ENCODE measurements around the gene C12orf43.

The C12orf43 gene

GRCh38 chr12:121025442-121026226, 9.3 kb upstream of the C12orf43 start (continued):
- TF ChIP-seq CSRNP3 (CRISPR knock-in tag; IDR thresholded peaks at IDR 0.05) (no peak), TOX (CRISPR knock-in tag; IDR thresholded peaks at IDR 0.05; ENCODE audit: borderline replicate concordance) (no peak), TSHZ2 (CRISPR knock-in tag; IDR thresholded peaks at IDR 0.05) (no peak), SNAI2 (CRISPR knock-in tag; IDR thresholded peaks at IDR 0.05) (no peak), CSDC2 (CRISPR knock-in tag; IDR thresholded peaks at IDR 0.05) (no peak), ISL1 (CRISPR knock-in tag; IDR thresholded peaks at IDR 0.05) (no peak), ARNTL (CRISPR knock-in tag; IDR thresholded peaks at IDR 0.05; ENCODE audit: borderline replicate concordance, low read depth) (no peak)

- no peak for ATAC-seq
- TF ChIP-seq ZFP3 (CRISPR knock-in tag; IDR thresholded peaks at IDR 0.05) (no peak), BACH2 (CRISPR knock-in tag; IDR thresholded peaks at IDR 0.05; ENCODE audit: borderline replicate concordance) (no peak), POU6F1 (CRISPR knock-in tag; IDR thresholded peaks at IDR 0.05; ENCODE audit: borderline replicate concordance, low read depth) (no peak), TOX (CRISPR knock-in tag; IDR thresholded peaks at IDR 0.05; ENCODE audit: borderline replicate concordance) (no peak), TCF4 (CRISPR knock-in tag; IDR thresholded peaks at IDR 0.05; ENCODE audit: borderline replicate concordance) (no peak), ZNF565 (CRISPR knock-in tag; conservative IDR thresholded peaks at IDR 0.05; ENCODE audit: low read depth) (no peak), ZNF8 (CRISPR knock-in tag; IDR thresholded peaks at IDR 0.05) (no peak), ZC3H10 (CRISPR knock-in tag; IDR thresholded peaks at IDR 0.05) (no peak), ZFP30 (CRISPR knock-in tag; IDR thresholded peaks at IDR 0.05) (no peak)
Observed at GRCh38 chr12:121023799-121024198, 7.5 kb upstream of the C12orf43 start.

GRCh38 chr12:121022713-121023112, 6.4 kb upstream of the C12orf43 start:
- no peak for ATAC-seq
- TF ChIP-seq CREB5 (CRISPR knock-in tag; IDR thresholded peaks at IDR 0.05; ENCODE audit: low read depth): no peak
- no peak for TF ChIP-seq TSHZ2 (CRISPR knock-in tag; IDR thresholded peaks at IDR 0.05)
- no peak for TF ChIP-seq RARB (CRISPR knock-in tag; IDR thresholded peaks at IDR 0.05)
- no peak for TF ChIP-seq CSDC2 (CRISPR knock-in tag; IDR thresholded peaks at IDR 0.05)
- TF ChIP-seq OSR1 (CRISPR knock-in tag; IDR thresholded peaks at IDR 0.05): no peak
- no peak for TF ChIP-seq PPARA (CRISPR knock-in tag; IDR thresholded peaks at IDR 0.05; ENCODE audit: borderline replicate concordance)
- TF ChIP-seq POU6F1 (CRISPR knock-in tag; IDR thresholded peaks at IDR 0.05; ENCODE audit: borderline replicate concordance, low read depth): no peak
- no peak for TF ChIP-seq ZNF565 (CRISPR knock-in tag; conservative IDR thresholded peaks at IDR 0.05; ENCODE audit: low read depth)
- TF ChIP-seq PATZ1 (CRISPR knock-in tag; IDR thresholded peaks at IDR 0.05; ENCODE audit: borderline replicate concordance): no peak
- TF ChIP-seq ZFP3 (CRISPR knock-in tag; IDR thresholded peaks at IDR 0.05): no peak
- no peak for TF ChIP-seq ZFP30 (CRISPR knock-in tag; IDR thresholded peaks at IDR 0.05)
- no peak for TF ChIP-seq BACH2 (CRISPR knock-in tag; IDR thresholded peaks at IDR 0.05; ENCODE audit: borderline replicate concordance)
- TF ChIP-seq ZC3H10 (CRISPR knock-in tag; IDR thresholded peaks at IDR 0.05): no peak
- no peak for TF ChIP-seq GLIS3 (CRISPR knock-in tag; IDR thresholded peaks at IDR 0.05)
- no peak for TF ChIP-seq TCF4 (CRISPR knock-in tag; IDR thresholded peaks at IDR 0.05; ENCODE audit: borderline replicate concordance)
- TF ChIP-seq ARNTL (CRISPR knock-in tag; IDR thresholded peaks at IDR 0.05; ENCODE audit: borderline replicate concordance, low read depth): no peak

Data from SK-N-SH treated with all-trans-retinoic acid at 6 μM for 48 hours (cell line).